Upper lobe of left lung (tissue), 4 donors: Measurements from ENCODE around the gene GGN.

Source experiments
- CTCF ChIP-seq, 6 experiments: fragments of 450-650 bp in 4 of 6; fragments of 200-600 bp in 2 of 6; sonication (generic) in 2 of 6; IDR thresholded peaks; one replicate each; pipeline ENCODE4 v1.5.1; 2016 to 2019; ENCODE audit warnings: antibody characterized with exemption in 6 of 6
- EP300 ChIP-seq, 4 donors: sonication (generic); formaldehyde crosslinking; IDR thresholded peaks; one replicate each; pipeline ENCODE4 v1.5.1; 2017; ENCODE audit warnings: antibody characterized with exemption in 4 of 4, control low read depth in 2 of 4
- POLR2A ChIP-seq, 4 donors: fragments of 450-650 bp; IDR thresholded peaks; one replicate each; pipeline ENCODE4 v1.5.1; 2016 to 2017; ENCODE audit warnings: antibody characterized with exemption in 4 of 4, mild to moderate bottlenecking in 2 of 4
- POLR2AphosphoS5 ChIP-seq, 2 donors: sonication (generic); formaldehyde crosslinking; IDR thresholded peaks; one replicate each; pipeline ENCODE4 v1.5.1; 2017; ENCODE audit warnings: antibody characterized with exemption in 2 of 2

GRCh38 chr19:38395381-38396114 is 7.7 kb upstream of the GGN start:
- TF ChIP-seq CTCF (IDR thresholded peaks at IDR 0.05) (no peak), EP300 (IDR thresholded peaks at IDR 0.05) (no peak), POLR2A (IDR thresholded peaks at IDR 0.05) (peak in 1 of 4 donors; percentile 29), POLR2AphosphoS5 (IDR thresholded peaks at IDR 0.05) (no peak)
